ENCODE data around the gene LBP. TPM values are rescaled to one million over a fixed set of nuclear protein-coding genes. Genes with fewer than 3 reads are reported as not detected.

The LBP gene
- total RNA-seq, 1 experiment from 2014 or later, result 0.37 TPM

DNA sequence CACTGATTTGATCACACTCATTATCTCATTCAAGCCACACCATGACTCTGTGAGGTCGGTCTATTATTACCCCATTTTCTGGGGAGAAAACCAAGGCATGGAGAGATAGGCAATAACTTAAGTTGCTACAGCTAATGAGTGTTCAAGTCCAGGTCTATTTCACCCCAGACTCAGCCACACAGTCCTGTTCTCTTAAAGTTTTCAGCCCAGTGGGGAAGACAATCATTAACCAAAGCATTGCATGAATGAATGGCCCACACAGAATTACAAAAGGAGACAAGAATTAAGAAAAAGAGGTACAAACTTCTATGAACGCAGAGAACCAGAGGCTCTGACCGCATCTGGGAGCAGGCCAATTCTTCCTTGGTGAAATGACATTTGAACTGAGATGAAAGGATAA lies 35.2 kb upstream of the LBP start:
- H3K27ac Mint-ChIP-seq, result no peak overlapping the region
- peaks cover 2% of the 10 kb centered on the region; the same call in 1 of the 2 replicates for H3K27me3 Mint-ChIP-seq (ENCODE audit: low read depth)
- ChIA-PET CTCF (interaction anchor here (1.2 to 2.3 kb wide), 2 partner anchors 11 to 238 kb away, joined by 4 to 7 read pairs; no protein-coding TSS in a partner anchor), POLR2A (no interaction called here)
- H3K4me3 Mint-ChIP-seq, result no peak overlapping the region
- no peaks in the 10 kb centered on the region for H3K4me1 Mint-ChIP-seq
- peaks cover 8% of the 10 kb centered on the region for H3K9me3 Mint-ChIP-seq
- DNase-seq (ENCODE audit: low spot score), result no peak
- ATAC-seq, result no peak
- H3K36me3 Mint-ChIP-seq, result no peaks in the 10 kb centered on the region
- TF ChIP-seq ZNF317 (CRISPR knock-in tag; IDR thresholded peaks at IDR 0.05; ENCODE audit: borderline replicate concordance, low read depth) (no peak), ZNF219 (CRISPR knock-in tag; IDR thresholded peaks at IDR 0.05; ENCODE audit: borderline replicate concordance) (no peak), GRHL2 (CRISPR knock-in tag; IDR thresholded peaks at IDR 0.05; ENCODE audit: insufficient replicate concordance, severe bottlenecking) (no peak), NFYB (CRISPR knock-in tag; conservative IDR thresholded peaks at IDR 0.05; ENCODE audit: low read depth) (no peak), ZNF425 (CRISPR knock-in tag; conservative IDR thresholded peaks at IDR 0.05) (no peak), ZNF396 (CRISPR knock-in tag; IDR thresholded peaks at IDR 0.05; ENCODE audit: borderline replicate concordance) (no peak), OVOL2 (CRISPR knock-in tag; IDR thresholded peaks at IDR 0.05; ENCODE audit: borderline replicate concordance) (no peak), GABPB1 (CRISPR knock-in tag; IDR thresholded peaks at IDR 0.05) (no peak), GTF2I (CRISPR knock-in tag; conservative IDR thresholded peaks at IDR 0.05) (no peak), TCF7 (CRISPR knock-in tag; IDR thresholded peaks at IDR 0.05; ENCODE audit: low read depth) (no peak), ZNF138 (CRISPR knock-in tag; conservative IDR thresholded peaks at IDR 0.05) (no peak), EMX1 (CRISPR knock-in tag; IDR thresholded peaks at IDR 0.05) (no peak), ARID4B (CRISPR knock-in tag; IDR thresholded peaks at IDR 0.05; ENCODE audit: borderline replicate concordance) (no peak), ZNF532 (CRISPR knock-in tag; IDR thresholded peaks at IDR 0.05; ENCODE audit: borderline replicate concordance) (no peak)
- TF ChIP-seq, protein P1, sequence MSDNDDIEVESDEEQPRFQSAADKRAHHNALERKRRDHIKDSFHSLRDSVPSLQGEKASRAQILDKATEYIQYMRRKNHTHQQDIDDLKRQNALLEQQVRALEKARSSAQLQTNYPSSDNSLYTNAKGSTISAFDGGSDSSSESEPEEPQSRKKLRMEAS (CRISPR knock-in tag; IDR thresholded peaks at IDR 0.05), result no peak
- TF ChIP-seq, protein P2, sequence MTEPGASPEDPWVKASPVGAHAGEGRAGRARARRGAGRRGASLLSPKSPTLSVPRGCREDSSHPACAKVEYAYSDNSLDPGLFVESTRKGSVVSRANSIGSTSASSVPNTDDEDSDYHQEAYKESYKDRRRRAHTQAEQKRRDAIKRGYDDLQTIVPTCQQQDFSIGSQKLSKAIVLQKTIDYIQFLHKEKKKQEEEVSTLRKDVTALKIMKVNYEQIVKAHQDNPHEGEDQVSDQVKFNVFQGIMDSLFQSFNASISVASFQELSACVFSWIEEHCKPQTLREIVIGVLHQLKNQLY (CRISPR knock-in tag; IDR thresholded peaks at IDR 0.05), result no peak
- TF ChIP-seq, protein P3, sequence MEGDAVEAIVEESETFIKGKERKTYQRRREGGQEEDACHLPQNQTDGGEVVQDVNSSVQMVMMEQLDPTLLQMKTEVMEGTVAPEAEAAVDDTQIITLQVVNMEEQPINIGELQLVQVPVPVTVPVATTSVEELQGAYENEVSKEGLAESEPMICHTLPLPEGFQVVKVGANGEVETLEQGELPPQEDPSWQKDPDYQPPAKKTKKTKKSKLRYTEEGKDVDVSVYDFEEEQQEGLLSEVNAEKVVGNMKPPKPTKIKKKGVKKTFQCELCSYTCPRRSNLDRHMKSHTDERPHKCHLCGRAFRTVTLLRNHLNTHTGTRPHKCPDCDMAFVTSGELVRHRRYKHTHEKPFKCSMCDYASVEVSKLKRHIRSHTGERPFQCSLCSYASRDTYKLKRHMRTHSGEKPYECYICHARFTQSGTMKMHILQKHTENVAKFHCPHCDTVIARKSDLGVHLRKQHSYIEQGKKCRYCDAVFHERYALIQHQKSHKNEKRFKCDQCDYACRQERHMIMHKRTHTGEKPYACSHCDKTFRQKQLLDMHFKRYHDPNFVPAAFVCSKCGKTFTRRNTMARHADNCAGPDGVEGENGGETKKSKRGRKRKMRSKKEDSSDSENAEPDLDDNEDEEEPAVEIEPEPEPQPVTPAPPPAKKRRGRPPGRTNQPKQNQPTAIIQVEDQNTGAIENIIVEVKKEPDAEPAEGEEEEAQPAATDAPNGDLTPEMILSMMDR (IDR thresholded peaks at IDR 0.05), result no peak

All from WTC11 (cell line).